BE2C (cell line): ENCODE data around the gene RASL12.
"Not testable (repeated sequence)": the region's sequence is repeated elsewhere in the genome, so short reads cannot be mapped to it uniquely, and the experiment has no call there.

Experiments
- DNase-seq: peaks from one replicate; pipeline ENCODE4 v3.0.0-alpha.2; 2020
- H3K27me3 ChIP-seq: fragments of 250-450 bp; sonication (Bioruptor Pico); 2 replicates; pipeline ENCODE4 v1.5.1; 2020; ENCODE audit warnings: mild to moderate bottlenecking
- H3K36me3 ChIP-seq: fragments of 250-450 bp; sonication (Bioruptor Pico); 2 replicates; pipeline ENCODE4 v1.5.1; 2020; ENCODE audit warnings: mild to moderate bottlenecking
- H3K4me1 ChIP-seq: fragments of 250-450 bp; sonication (Bioruptor Pico); 2 replicates; pipeline ENCODE4 v1.5.1; 2020
- H3K4me3 ChIP-seq: 2 replicates; pipeline ENCODE4 v1.5.1; 2011; ENCODE audit warnings: low read depth, low read length
- H3K9me3 ChIP-seq: fragments of 250-450 bp; sonication (Bioruptor Pico); 2 replicates; pipeline ENCODE4 v1.5.1; 2020
- TF ChIP-seq, protein P1 (sequence below): IDR thresholded peaks from 2 replicates; pipeline ENCODE4 v1.5.1; 2012; ENCODE audit warnings: mild to moderate bottlenecking, low read depth, low read length

RASL12 gene

DNA sequence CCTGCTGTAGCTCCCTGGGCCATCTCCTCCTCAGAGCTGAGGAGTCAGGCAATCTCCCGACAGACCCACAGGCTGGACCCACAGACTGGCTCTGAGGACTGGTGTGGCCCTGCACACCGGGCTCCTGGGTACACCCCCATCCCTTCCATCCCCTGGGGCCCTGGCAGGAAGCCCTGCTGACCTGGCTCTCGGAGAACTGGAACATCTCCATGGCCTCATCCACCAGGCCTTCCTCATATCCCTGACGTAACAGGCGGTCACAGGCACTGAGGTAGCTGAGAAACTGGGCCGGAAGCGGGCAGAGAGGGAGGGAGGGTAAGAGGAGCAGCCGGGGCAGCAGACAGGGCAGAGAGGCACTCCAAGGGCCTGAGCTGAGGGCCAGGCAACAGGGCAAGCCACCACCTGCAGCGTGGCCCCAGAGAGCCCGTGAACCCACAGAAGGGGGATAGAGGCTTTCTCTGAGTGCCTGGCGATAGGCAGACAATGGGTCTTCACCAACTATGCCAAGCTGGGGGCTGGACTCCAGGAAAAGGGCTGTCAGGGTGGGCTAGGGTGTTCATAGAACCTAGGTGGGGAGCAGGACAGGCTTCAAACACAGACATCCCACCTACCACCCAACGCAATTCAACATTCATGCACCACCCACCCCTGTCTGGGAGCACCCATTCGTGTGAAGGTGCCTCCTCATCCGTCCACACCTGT, 26.7 kb upstream of the RASL12 start:
- no peaks in the 10 kb centered on the region for H3K27me3 ChIP-seq
- peaks cover 9% of the 10 kb centered on the region for H3K36me3 ChIP-seq
- TF ChIP-seq, protein P1, sequence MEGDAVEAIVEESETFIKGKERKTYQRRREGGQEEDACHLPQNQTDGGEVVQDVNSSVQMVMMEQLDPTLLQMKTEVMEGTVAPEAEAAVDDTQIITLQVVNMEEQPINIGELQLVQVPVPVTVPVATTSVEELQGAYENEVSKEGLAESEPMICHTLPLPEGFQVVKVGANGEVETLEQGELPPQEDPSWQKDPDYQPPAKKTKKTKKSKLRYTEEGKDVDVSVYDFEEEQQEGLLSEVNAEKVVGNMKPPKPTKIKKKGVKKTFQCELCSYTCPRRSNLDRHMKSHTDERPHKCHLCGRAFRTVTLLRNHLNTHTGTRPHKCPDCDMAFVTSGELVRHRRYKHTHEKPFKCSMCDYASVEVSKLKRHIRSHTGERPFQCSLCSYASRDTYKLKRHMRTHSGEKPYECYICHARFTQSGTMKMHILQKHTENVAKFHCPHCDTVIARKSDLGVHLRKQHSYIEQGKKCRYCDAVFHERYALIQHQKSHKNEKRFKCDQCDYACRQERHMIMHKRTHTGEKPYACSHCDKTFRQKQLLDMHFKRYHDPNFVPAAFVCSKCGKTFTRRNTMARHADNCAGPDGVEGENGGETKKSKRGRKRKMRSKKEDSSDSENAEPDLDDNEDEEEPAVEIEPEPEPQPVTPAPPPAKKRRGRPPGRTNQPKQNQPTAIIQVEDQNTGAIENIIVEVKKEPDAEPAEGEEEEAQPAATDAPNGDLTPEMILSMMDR: no peak
- 0 out of 2 replicates have a peak, but pooled peaks cover 3% of the 10 kb centered on the region for H3K4me1 ChIP-seq
- H3K4me3 ChIP-seq: no peak overlapping the region
- H3K9me3 ChIP-seq: no peaks in the 10 kb centered on the region
- DNase-seq: peak; percentile 38

DNA sequence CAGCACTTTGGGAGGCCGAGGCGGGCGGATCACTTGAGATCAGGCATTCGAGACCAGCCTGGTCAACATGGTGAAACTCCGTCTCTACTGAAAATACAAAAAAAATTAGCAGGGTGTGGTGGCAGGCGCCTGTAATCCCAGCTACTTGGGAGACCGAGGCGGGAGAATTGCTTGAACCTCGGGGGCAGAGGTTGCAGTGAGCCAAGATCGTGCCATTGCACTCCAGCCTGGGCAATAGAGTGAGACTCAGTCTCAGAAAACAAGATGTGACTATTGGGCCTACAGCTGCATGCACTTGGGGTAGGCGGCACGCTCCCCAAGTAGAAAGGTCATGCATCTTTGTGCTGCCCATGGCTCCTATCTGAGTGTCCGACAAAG, 26.0 kb upstream of the RASL12 start:
- not testable (repeated sequence) for H3K36me3 ChIP-seq, H3K9me3 ChIP-seq, DNase-seq, H3K4me1 ChIP-seq, H3K27me3 ChIP-seq, H3K4me3 ChIP-seq

DNA sequence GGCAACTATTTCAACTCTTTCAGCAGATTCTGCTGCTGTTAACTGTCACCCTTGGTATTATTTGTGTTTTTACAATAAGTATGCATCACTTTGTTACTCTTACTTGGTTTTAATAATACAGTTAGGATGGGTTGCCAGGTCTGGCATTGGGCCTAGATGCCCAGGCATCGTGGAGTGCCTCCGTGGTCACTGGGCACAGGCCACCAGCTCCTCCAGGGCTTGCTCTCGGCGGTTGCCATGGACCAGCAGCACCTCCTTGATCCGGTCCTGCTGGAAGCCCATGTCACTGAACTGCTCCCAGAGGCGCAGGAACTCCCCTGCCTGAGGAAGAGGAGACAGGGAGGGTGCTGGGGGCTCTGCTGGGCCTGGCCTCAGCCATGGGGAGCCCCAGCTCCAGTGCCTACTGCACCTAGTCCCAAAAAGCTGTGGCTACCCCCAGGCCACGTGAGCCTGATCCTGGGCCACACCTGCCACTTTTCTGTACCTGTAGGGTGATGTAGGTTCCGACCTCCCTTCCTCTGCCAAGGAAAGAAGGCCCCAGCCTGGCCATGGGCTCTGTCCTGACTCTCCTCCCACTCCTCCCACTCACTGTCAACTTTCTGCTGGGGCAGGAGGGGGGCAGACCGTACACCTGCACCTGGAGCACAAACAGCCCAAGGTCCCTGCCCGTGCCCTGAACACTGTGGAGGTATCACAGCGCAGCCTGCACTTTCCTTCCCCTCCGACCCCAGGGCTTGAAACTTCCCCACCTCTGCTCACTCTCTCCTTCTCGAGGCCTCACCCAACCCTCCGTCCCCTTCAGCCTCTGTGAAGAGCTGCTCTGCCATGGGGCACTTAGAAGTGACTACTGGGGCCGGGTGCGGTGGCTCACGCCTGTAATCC, 25.4 kb upstream of the RASL12 start:
- Histone ChIP-seq H3K9me3 (no peaks in the 10 kb centered on the region), H3K27me3 (no peaks in the 10 kb centered on the region), H3K36me3 (no peaks in the 10 kb centered on the region), H3K4me1 (0 out of 2 replicates have a peak, but pooled peaks cover 3% of the 10 kb centered on the region), H3K4me3 (no peak overlapping the region)
- no peak for DNase-seq
- TF ChIP-seq, protein P1: no peak

DNA sequence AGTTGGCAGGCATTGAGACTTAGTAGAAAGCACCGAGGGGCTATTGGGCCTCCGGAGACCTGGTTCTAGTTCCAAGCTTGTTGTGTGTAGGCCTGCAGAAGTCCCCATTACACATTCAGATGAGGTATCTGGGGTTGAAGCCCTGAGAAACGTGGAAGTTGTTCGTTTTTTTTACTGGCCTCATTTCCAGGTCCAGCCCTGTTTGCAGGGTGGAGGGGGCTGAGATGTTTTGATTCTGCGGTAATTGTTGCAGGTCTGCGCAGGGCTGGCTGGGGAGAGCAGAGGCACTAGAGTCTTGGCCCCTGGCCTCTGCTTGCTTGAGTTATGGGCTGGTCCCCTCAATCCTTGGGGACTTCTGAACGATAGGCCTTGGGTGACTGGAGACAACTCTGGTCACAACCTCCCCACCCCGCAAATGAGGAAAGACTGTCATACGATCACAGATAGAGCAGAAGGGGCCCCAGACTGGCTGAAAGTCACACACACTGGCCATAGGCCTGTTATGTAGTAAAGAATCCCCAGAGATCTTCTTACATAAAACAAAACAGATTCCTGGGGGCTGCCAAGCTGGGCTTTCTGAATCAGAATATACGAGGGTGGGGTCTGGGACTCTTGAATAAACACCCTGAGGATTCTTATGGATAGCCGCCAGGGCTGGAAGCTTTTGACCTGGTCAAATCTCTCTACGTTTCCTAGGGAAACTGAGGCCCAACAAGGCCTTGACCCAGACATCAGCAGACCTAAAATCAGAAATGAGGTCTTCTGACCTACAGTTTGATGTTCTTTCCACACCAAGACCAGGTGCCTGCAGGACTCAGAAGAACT, 24.4 kb upstream of the RASL12 start:
- Histone ChIP-seq H3K4me3 (no peak overlapping the region), H3K4me1 (0 out of 2 replicates have a peak, but pooled peaks cover 3% of the 10 kb centered on the region), H3K27me3 (no peaks in the 10 kb centered on the region), H3K9me3 (no peaks in the 10 kb centered on the region), H3K36me3 (no peaks in the 10 kb centered on the region)
- TF ChIP-seq, protein P1: no peak
- DNase-seq: no peak

DNA sequence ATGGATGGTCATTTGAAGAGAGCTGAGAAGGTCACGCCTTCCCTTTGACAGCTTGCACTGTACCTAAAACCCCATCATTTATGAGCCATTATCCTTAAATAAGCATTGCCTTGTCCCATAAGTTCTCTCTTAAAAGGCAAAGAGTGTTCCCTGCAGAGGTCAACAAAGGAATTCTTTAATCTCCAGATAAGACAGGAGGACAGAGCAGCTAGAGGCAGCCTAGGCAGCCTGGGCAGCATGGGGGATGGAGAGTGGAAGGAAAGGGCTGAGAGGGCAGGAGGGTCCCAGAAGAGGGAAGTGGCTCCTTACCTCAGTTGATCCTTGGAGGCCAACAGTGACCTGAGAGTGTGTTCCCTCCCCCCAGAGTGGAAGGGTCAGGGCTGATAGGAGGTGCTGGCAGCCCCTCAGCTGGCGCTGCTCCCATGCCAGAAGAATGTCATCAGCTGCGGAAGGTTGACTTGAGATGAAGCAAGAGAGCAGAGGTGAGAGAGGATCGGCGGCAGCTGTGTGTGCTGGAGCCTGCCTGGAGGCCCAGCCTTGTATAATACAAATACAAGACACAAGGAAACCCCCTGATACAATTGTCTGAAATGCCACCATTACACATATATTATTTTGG, 21.5 kb upstream of the RASL12 start:
- Histone ChIP-seq H3K9me3 (no peaks in the 10 kb centered on the region), H3K27me3 (no peaks in the 10 kb centered on the region), H3K4me3 (no peak overlapping the region), H3K4me1 (0 out of 2 replicates have a peak, but pooled peaks cover under 1% of the 10 kb centered on the region), H3K36me3 (no peaks in the 10 kb centered on the region)
- no peak for DNase-seq
- TF ChIP-seq, protein P1: no peak

DNA sequence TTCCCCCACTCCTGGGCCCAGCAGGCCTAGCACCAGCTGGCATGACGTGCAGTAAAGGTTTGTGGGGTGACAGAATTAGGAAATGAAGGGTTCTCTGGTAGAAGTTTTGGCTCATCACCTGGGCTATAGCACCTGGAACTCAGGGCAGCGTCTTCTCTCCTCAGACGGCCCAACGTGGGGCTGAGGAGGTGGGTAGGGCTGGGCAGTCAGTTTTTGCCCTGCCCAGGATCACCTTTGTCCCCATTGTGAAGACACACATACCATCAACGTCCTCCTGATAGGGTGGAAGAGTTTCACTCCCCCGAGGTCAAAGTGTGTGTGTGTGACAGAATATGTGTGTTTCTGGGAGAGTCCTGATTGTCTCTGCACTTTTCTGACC, 20.8 kb upstream of the RASL12 start:
- no peak for DNase-seq
- no peaks in the 10 kb centered on the region for H3K36me3 ChIP-seq
- H3K4me1 ChIP-seq: no peaks in the 10 kb centered on the region
- no peak overlapping the region for H3K4me3 ChIP-seq
- H3K9me3 ChIP-seq: no peaks in the 10 kb centered on the region
- TF ChIP-seq, protein P1: no peak
- H3K27me3 ChIP-seq: no peaks in the 10 kb centered on the region
